PC-9 (cell line): ENCODE results near the gene UTP25.

Source experiments
- EZH2 ChIP-seq: fragments of 200-600 bp; sonication (generic); IDR thresholded peaks from 2 replicates; pipeline ENCODE4 v1.8.0; 2017; ENCODE audit warnings: antibody characterized with exemption, low read depth
- TF ChIP-seq, protein P1 (sequence below): fragments of 200-600 bp; sonication (generic); conservative IDR thresholded peaks from 2 replicates; pipeline ENCODE4 v1.6.1; 2017; ENCODE audit warnings: mixed run types, antibody characterized with exemption, mild to moderate bottlenecking, moderate library complexity

DNA sequence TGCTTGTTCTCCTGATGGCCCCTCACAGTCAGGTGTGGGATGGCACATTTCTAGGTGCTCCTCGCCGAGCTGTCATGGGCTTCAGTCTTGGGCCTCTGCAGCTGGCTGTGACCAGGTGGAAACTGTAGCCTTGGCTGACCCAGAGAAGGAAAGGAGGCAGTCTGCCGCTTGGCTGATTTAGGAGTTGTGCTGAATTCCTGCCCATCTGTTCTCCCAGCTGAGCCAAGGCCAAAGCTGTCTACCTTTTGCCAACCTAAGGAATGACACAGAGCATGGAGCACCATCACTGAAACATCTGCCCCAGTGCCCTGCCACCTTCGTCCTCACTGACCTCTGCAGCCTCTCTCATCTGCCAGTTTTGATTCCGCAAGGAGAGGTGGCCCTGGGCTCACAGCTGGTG is 27.9 kb downstream of the UTP25 start:
- TF ChIP-seq, protein P1, sequence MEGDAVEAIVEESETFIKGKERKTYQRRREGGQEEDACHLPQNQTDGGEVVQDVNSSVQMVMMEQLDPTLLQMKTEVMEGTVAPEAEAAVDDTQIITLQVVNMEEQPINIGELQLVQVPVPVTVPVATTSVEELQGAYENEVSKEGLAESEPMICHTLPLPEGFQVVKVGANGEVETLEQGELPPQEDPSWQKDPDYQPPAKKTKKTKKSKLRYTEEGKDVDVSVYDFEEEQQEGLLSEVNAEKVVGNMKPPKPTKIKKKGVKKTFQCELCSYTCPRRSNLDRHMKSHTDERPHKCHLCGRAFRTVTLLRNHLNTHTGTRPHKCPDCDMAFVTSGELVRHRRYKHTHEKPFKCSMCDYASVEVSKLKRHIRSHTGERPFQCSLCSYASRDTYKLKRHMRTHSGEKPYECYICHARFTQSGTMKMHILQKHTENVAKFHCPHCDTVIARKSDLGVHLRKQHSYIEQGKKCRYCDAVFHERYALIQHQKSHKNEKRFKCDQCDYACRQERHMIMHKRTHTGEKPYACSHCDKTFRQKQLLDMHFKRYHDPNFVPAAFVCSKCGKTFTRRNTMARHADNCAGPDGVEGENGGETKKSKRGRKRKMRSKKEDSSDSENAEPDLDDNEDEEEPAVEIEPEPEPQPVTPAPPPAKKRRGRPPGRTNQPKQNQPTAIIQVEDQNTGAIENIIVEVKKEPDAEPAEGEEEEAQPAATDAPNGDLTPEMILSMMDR = no peak
- TF ChIP-seq EZH2 = no peak
